ENCODE measurements around the gene DSN1. TPM values are rescaled to one million over a fixed set of nuclear protein-coding genes. Genes with fewer than 3 reads are reported as not detected.

Gene DSN1
- total and polyA plus RNA-seq, 2 of the 8 experiments (the other 6 are each of a cell fraction or from before 2014, with no cell fraction given), result 12.0 to 26.2 TPM

DNA sequence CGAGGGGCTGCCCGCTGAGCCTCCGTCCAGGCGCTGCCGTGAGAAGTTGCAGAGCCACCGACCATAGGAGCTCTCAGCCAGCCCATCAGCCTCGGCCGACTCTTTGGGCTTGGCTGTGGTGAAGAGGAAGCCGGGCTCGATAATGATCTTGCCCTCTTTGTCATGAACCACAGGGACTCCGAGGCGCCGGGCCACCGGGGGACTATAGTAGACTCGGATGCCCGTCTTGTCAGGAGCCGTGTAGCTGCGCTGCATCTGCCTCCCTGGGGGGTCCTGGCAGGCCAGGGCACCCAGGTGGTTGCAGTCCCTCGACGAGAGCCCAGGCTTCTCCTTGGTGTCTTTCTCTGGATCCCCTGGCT, 20.5 kb upstream of the DSN1 start:
- no peak overlapping the region for H2AK5ac ChIP-seq (ENCODE audit: low read depth, low read length)
- ChIA-PET POLR2A (ENCODE audit: partially characterized antibody) (interaction anchor here (0.6 kb wide), 1 partner anchor 161 kb away, joined by 3 read pairs; no protein-coding TSS in a partner anchor), CTCF (ENCODE audit: partially characterized antibody) (interaction anchor here (1.0 to 2.1 kb wide), 8 partner anchors 14 to 135 kb away, joined by 3 to 7 read pairs (median 4); no protein-coding TSS in a partner anchor)
- H3K56ac ChIP-seq (replicated peaks; ENCODE audit: insufficient read length, low read depth, low read length), result no peak overlapping the region
- FAIRE-seq (no peak), DNase-seq (ENCODE audit: low read depth in 1 of 2, low spot score in 2 of 2) (no peak)
- no peak overlapping the region for H3K4me3 ChIP-seq (ENCODE audit: extremely low read depth in 1 of 4, insufficient read depth in 2 of 4, low read depth in 3 of 4, low read length in 4 of 4)
- no peak overlapping the region for H3K9ac ChIP-seq (replicated peaks in 1 of 4; ENCODE audit: extremely low read depth in 1 of 4, low read depth in 3 of 4, low read length in 3 of 4)
- H2BK12ac ChIP-seq (ENCODE audit: low read depth, low read length), result no peak overlapping the region
- H3K79me1 ChIP-seq (ENCODE audit: low read depth, low read length), result no peaks in the 10 kb centered on the region
- no peaks in the 10 kb centered on the region for H3K9me3 ChIP-seq (ENCODE audit: insufficient read depth in 2 of 2, low read depth in 1 of 2, low read length in 1 of 2)
- H4K5ac ChIP-seq (ENCODE audit: insufficient read length, low read depth, low read length), result no peak overlapping the region
- no peaks in the 10 kb centered on the region for H3K4me1 ChIP-seq (replicated peaks in 1 of 4; ENCODE audit: control insufficient read depth in 3 of 4, insufficient read depth in 4 of 4, low read length in 3 of 4)
- H3K18ac ChIP-seq (ENCODE audit: extremely low read depth, low read length), result no peak overlapping the region
- no peak overlapping the region for H3K14ac ChIP-seq (ENCODE audit: insufficient read length)
- no peak overlapping the region for H3K27ac ChIP-seq (ENCODE audit: low read depth, low read length)
- H2BK120ac ChIP-seq (replicated peaks; ENCODE audit: low read depth, low read length), result no peak overlapping the region
- 94% methylated on average over 20 of the region's 20 CpGs; no CpG with 5 or more reads in 1 of the 2 experiments for WGBS, 2 experiments (ENCODE audit: extremely low coverage in 1 of 2, insufficient coverage in 1 of 2, insufficient read length in 1 of 2, insufficient replicate concordance in 2 of 2, low coverage in 1 of 2, low lambda C conversion rate in 2 of 2, missing lambda C conversion rate in 1 of 2)
- H3K4ac ChIP-seq (replicated peaks; ENCODE audit: insufficient read length, low read depth, low read length), result no peak overlapping the region
- H3K79me2 ChIP-seq (ENCODE audit: control insufficient read depth in 1 of 2, insufficient read depth in 2 of 2, low read length in 2 of 2), result no peaks in the 10 kb centered on the region
- peaks cover 5 to 48% (median 33%) of the 10 kb centered on the region in 4 experiments; a peak in 7 of 8 replicates for H3K36me3 ChIP-seq (ENCODE audit: control insufficient read depth in 2 of 4, insufficient read depth in 4 of 4, low read length in 3 of 4)
- H3K4me2 ChIP-seq (ENCODE audit: insufficient read depth in 1 of 2, low read depth in 2 of 2, low read length in 2 of 2), result no peak overlapping the region
- no peak for TF ChIP-seq CBX8 (IDR thresholded peaks at IDR 0.05; ENCODE audit: borderline replicate concordance, low read depth, low read length)
- TF ChIP-seq SUZ12 (IDR thresholded peaks at IDR 0.05; ENCODE audit: low read length), result no peak
- no peak for TF ChIP-seq ZNF274 (IDR thresholded peaks at IDR 0.05; ENCODE audit: borderline replicate concordance, extremely low read depth, low read length)
- TF ChIP-seq, protein P1, sequence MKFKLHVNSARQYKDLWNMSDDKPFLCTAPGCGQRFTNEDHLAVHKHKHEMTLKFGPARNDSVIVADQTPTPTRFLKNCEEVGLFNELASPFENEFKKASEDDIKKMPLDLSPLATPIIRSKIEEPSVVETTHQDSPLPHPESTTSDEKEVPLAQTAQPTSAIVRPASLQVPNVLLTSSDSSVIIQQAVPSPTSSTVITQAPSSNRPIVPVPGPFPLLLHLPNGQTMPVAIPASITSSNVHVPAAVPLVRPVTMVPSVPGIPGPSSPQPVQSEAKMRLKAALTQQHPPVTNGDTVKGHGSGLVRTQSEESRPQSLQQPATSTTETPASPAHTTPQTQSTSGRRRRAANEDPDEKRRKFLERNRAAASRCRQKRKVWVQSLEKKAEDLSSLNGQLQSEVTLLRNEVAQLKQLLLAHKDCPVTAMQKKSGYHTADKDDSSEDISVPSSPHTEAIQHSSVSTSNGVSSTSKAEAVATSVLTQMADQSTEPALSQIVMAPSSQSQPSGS (IDR thresholded peaks at IDR 0.05; ENCODE audit: low read length), result no peak
- TF ChIP-seq CREB1 (IDR thresholded peaks at IDR 0.05), result no peak
- TF ChIP-seq KDM1A (IDR thresholded peaks at IDR 0.05; ENCODE audit: borderline replicate concordance, low read length), result no peak
- no peak for TF ChIP-seq SIX5 (IDR thresholded peaks at IDR 0.05; ENCODE audit: low read depth, low read length)
- TF ChIP-seq YY1 (IDR thresholded peaks at IDR 0.05; ENCODE audit: low read depth, low read length), result no peak
- H3K23ac ChIP-seq (ENCODE audit: insufficient read length), result no peak overlapping the region
- H3K23me2 ChIP-seq (ENCODE audit: low read depth, low read length), result no peaks in the 10 kb centered on the region
- H3K27me3 ChIP-seq (replicated peaks in 1 of 4; ENCODE audit: control insufficient read depth in 3 of 4, extremely low read depth in 1 of 4, insufficient read depth in 3 of 4, low read length in 3 of 4), result no peaks in the 10 kb centered on the region
- no peak overlapping the region for H4K91ac ChIP-seq (replicated peaks; ENCODE audit: insufficient read length, low read length)
- H2AFZ ChIP-seq (ENCODE audit: low read length), result no peak overlapping the region
- no peak overlapping the region for H4K8ac ChIP-seq (ENCODE audit: extremely low read depth, insufficient read depth, low read length)
- no peak overlapping the region for H2BK15ac ChIP-seq (ENCODE audit: low read length)
- peaks cover 0 to 1% of the 10 kb centered on the region in 2 experiments for H4K20me1 ChIP-seq (replicated peaks in 1 of 2; ENCODE audit: control insufficient read depth in 1 of 2, insufficient read depth in 2 of 2, low read length in 2 of 2)
- no peak overlapping the region for H2BK20ac ChIP-seq (ENCODE audit: low read length)
- no peak overlapping the region for H2BK5ac ChIP-seq (ENCODE audit: low read depth, low read length)

All from H1 (cell line).